ENCODE data around the gene SMIM14.
A peak's percentile ranks its signal among the peaks of the same experiment; 100 is the strongest.
"Not testable (repeated sequence)": the region's sequence is repeated elsewhere in the genome, so short reads cannot be mapped to it uniquely, and the experiment has no call there.

Gene SMIM14

DNA sequence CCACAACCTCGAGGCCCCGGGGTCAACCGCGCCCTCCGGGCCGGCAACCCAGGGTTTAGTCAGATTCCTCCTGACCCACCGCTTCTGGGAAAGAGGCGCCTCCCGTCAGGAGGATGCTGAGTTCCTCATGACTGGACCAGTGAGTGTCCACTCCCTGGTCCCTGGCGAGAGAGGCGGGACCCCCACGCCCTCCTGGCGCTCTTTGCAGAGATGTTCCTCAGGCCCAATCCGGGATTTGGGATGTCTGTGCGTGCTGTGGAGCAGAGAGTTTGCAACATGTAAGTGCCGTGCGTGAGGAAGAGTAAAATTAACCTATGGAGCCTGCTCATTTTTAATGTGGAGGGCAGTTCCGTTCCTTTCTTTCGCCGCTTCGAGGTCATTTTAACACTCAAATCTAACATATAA, 110.6 kb downstream of the SMIM14 start:
- DNase-seq: peak; percentile 0

DNA sequence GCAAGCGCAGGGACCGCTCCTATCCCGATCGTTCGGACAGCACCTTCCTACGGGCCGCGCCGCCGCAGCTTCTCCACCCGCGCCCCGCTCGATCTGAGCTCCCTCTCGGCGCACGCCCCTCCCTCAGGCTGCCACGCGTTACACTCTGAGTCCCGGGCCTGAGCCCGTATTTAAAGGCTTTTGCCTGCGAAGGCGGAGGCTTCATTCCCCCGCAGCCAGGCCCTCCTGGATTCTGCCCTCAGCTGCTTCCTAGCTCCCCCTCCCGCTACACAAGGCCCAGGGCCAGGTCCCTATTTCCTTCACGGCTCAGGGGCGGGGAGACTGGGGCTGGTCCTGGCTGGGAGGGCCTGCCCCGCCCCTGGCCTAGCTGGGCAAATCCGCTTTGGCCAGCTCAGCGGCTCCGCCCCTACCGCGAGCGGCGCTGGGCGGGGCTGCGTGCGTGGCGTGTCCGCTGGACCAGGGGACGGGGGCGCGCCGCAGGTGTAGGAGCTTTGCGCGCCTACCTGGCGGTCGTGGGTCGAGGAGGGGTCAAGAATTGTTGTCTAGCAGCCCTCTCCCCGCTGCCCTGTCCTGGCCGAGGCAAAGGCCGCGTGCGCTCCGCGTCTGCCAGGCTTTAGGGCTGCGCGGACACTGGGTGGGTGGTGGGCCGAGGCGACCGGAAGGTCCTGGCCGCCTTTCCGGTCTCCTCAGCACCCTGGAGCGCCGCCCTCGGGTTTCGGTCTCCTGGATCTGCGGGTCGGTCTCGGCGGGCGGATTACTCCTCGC, 111.2 kb downstream of the SMIM14 start, which contains the start of gene UGDH:
UGDH (minus strand) TSS at position 144 of the 765 bp plus-strand sequence. CDS start 5,927 bp downstream, outside the sequence.
- DNase-seq: peak; percentile 83

DNA sequence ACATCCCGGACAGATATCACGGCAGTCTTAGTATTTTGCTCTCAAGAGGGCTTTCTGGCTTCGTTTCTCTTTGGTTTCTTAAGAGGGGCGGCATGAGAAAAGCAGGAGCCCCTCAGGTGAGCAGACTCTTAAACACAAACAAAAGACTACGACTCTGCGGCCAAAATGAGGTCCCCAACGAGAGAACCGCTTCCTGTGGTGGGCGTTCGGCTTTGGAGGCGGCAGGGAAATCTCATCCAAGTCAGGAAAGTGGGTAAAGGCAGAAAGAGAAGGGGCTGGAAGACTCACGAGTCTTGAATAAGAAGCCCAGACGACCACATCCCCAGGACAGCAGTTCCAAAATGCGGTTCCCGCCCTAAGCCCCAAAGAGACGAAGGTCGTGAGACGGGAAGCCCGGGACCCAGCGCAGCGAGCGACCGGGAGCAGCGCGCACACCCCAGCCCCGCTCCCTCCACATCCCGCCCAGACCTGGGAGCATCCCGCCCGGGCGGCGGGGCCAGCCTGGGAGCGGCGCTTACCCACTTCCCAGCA, 111.8 kb downstream of the SMIM14 start:
- DNase-seq: peak; percentile 9

DNA sequence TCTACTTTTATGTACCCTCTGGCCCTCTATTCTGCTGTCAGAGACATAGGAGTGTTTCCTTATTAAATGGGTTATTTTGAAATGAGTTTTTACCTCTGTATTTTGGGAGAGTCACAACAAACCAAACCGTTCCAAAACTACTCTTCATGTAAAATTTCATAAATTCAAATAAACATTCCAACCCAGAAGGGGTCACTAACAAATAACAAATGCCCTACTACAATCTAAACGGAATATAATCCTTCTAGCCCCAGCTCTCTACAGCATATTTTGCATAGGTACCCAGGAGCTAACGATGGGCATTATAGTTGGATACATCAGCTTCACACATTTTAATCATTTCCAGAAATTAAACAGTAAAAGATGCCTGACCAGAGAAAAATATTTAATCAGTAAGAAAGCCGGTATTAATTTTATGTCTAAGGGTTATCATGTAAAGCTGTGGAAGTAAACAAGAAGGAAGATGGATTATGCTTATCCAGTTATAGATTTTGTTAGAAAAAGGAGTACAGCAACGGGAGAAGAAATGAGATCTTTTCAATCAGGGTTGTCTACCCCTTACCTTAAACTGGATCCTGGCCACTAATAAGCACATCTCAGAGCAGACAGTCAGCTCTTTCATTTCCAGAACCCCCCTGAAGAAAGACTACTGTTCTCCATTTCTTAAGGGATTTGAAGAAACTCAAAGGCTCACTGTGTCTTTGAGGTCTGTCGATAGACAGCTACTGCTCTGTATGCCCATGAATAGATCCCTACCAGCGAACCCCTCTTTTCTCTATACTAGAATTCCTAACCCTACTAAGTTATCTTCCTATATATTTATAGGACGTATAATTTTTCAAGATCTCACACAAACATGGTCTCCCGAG, 112.6 kb downstream of the SMIM14 start:
- DNase-seq: no peak

DNA sequence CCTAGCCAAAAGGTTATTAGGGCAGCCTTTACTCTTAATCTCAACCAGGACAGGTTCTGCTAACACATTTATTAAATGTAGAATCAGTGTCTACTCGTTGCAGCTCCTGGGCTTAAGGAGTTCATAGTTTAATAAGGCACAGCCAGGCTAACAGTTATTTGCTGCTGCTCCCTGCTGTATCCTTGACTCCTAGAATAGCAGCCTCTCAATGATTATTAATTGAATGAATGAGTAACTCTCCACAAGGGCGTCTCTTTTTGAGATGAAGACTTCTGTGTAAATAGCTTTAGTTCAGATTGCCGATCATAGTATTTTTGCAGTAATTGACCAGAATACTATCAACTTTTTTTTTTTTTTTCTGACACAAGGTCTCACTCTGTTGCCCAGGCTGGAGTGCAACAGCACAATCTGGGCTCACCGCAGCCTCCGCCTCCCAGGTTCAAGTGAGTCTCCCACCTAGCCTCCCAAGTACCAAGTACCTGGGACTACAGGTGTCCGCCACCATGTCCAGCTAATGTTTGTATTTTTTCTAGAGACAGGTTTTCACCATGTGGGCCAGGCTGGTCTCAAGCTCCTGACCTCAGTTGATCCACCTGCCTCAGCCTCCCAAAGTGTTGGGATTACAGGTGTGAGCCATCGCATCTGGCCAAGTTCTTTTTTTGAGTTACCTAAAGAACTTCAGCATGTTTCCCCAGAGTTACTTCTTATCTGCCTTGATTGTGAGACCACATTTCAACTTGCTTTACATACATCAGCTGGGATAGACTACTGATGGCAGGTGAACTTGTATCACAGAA, 114.3 kb downstream of the SMIM14 start:
- no peak for DNase-seq

DNA sequence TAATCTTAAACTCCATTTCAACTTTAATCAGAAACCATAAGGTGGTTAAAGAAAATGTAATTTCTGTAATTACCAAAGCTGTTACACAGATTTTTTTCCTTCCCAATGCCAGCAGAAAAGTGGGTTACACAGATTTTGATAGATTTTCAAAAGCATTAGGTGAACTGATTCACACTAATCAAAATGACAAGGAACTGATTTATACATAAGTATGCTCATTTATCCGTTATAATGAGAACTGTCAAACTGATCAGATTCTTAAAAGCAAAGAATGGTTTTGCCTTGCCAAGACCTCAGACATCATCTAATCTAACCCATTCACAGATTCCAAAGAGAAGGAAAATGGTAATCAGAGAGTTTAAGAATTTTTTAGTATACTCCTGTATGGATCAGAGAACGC, 116.6 kb downstream of the SMIM14 start:
- no peak for DNase-seq

DNA sequence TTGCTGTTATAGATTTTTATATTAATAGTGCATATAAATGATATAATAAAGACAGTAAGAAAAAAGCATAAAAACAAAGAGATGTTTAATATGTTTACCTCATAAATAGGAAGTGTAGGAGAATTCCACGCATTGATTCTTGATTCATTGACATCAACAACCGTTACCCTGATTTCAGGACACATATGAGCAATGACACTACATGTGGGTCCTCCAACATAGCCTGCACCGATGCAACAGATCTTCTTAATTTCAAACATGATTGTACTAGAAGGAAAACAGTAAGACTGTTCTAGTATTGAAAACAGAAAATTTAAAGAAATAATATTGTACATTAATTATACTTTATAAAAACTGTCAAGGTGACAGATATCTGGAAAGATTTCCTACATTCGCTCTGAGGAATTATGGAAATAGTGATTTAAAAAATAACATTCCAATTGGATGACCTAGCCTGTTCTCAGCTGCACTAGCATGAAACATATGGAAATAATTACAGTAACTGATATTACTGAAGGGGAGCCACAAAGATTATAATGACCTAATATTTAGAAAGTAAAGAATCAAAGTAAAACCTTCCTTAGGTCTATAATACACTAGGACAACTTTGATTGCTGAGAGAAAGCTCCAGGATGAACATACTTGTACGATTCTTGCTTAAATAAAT, 117.3 kb downstream of the SMIM14 start:
- no peak for DNase-seq

DNA sequence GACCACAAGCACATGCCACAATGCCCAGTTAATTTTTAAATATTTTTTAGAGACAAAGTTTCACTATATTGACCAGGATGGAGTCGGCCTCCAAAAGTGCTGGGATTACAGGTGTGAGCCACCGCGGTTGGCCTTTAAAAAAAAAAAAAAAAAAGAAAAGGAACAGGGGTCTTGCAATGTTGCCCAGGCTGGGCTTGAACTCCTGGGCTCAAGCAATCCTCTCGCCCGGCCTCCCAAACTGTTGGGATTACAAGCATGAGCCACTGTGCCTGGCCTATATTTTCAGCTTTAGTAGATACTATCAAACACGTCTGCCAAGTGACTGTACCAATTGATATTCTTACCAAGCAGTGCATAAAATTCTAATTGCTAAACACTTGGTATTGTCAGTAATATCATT, 120.2 kb downstream of the SMIM14 start:
- no peak for DNase-seq

DNA sequence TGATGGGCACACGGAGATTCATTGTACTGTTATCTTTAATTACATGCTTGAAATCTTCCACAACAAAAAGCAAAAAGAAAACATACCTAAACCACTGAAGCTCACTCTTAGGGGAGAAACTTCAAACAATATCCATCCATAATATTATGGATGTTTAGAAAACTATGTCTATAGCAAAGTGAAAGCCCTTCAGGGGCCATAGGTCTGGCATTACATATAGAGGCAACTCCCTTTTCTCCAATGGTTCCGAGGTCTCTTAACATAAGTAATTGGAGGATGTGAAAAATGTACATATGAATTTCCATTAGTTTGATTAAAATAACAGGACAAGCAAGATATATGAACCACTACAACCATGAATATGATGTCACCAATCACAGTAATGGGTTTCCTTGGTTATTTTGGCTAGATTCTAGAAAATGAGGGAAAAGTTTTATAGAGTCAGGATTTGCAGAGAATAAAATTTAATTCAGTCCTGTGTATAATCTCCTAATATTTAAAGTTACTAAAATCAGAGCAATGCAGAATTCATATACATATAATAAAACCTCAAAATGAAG, 122.2 kb downstream of the SMIM14 start:
- DNase-seq: no peak

DNA sequence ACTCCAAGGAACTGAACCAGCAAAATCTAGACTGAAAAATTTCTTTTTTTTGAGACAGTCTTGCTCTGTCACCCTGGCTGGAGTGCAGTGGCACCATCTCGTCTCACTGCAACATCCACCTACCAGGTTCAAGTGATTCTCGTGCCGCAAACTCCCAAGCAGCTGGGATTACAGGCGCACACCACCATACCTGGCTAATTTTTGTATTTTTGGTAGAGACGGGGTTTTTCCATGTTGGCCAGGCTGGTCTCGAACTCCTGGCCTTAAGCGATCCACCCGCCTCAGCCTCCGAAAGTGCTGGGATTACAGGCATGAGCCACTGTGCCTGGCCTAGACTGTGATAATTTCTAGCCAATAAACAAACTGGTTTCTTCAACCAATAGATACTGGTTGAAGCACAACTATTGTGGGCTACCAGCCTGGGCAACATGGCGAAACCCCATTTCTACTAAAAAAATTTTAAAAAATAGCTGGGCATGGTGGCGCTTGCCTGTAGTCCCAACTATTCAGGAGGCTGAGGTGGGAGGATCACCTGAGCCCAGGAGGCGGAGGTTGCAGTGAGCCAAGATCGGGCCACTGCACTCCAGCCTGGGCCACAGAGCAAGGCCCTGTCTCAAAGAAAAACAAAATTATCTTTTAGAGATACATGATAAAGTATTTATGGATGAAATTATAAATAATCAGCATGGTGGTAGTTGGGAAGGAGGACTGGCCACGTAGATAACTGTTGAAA, 122.8 kb downstream of the SMIM14 start:
- DNase-seq: not testable (repeated sequence)

DNA sequence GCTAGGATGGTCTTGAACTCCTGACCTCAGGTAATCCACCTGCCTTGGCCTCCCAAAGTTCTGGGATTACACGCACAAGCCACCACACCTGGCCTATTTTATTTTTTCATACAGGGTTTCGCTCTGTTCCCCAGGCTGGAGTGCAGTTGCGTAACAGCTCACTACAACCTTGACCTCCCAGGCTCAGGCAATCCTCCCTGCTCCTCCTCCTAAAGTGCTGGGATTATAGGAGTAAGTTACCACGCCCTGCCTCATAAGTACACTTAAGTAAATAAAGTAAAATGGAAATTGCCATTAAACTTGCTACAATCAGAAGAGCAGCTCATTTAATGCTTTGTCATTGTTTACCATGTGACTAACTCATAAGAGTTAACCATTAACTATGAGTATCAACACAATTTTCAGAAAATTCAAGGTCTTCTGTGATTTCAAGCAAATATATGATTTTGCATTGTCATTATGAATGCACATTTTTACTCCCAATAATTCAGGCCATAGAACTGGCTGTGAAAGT, 123.7 kb downstream of the SMIM14 start:
- DNase-seq: no peak

DNA sequence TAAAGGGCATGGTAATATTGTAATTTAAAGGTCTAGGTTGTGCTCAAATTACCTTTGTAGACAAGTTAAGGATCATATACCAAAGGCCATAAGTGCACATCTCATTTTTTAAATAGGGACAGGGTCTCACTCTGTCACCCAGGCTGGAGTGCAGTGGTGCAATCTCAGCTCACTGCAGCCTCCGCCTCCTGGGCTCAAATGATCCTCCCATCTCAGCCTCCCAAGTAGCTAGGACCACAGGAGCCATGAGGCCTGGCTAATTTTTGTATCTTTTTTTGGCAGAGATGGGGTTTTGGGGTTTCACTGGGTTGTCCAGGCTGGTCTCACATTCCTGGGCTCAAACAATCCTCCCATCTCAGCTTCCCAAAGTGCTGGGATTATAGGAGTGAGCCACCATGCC, 124.4 kb downstream of the SMIM14 start:
- not testable (repeated sequence) for DNase-seq

DNA sequence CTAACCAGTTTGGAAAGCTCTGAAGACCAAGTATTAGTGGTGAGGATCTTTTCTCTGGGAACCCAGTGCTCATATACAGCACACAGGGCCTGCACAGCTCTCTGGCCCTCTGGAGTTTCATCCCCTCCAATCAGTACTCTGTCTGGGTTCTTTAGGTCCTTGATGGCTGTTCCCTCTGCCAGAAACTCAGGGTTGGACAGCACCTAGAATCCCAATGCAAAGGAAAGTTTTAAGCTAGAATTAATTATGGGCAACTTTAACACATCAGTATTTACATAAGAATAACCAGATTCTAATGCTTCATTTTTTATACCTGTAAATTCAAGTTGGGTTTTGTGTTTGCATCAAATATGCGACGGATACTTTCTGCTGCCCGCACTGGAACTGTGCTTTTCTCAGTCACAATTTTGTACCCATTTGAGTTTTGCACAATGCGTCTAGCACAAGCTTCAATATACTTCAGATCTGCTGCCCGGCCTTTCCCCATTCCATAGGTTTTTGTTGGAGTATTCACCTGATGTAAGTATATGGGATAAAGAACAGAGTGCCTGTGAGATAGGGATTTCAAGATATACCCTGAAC, 128.2 kb downstream of the SMIM14 start:
- no peak for DNase-seq

DNA sequence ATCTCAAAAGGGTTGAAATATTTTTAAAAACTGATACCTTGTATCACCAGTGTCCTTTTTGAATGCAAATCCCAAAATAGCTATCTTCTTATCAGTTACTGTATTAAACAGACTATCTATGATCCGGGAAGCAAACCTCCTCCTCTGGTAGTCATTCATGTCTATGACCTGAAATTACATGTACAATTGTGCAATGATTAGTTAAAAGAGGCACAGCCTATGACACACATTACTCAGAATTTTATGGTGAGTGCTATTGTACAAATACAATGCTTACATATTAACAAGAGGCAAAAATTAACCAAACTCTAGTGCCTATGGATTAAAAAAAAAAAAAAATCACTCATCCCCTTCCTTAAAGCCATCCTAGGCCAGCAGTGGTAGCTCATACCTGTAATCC, 133.1 kb downstream of the SMIM14 start:
- no peak for DNase-seq

DNA sequence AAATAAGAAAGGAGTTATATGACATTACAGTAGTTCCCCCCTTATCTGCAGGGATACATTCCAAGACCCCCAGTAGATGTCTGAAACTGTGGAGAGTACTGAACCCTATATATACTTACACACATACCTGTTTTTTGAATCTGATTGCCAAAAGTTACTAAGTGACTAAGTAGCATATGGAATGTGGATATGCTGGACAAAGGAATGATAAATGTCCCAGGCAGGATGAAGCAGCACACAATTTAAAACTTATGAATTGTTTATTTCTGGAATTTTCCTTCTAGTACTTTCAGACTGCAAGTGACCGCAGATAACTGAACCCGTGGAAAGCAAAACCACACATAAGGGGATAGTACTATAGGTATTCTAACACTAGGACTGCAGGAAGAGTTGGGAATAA, 134.1 kb downstream of the SMIM14 start:
- no peak for DNase-seq

DNA sequence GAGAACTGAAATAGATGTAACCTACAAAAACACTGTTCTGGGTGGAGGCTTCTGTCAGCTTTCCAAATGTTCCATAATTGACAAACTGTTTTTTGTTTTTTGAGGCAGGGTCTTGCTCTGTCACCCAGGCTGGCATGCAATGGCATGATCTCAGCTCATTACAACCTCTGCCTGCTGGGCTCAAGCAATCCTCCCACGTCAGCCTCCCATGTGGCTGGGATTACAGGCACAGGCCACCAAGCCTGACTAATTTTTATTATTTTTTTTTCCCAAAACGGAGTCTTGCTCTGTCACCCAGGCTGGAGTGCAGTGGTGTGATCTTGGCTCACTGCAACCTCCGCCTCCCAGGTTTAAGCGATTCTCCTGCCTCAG, 136.0 kb downstream of the SMIM14 start:
- not testable (repeated sequence) for DNase-seq

DNA sequence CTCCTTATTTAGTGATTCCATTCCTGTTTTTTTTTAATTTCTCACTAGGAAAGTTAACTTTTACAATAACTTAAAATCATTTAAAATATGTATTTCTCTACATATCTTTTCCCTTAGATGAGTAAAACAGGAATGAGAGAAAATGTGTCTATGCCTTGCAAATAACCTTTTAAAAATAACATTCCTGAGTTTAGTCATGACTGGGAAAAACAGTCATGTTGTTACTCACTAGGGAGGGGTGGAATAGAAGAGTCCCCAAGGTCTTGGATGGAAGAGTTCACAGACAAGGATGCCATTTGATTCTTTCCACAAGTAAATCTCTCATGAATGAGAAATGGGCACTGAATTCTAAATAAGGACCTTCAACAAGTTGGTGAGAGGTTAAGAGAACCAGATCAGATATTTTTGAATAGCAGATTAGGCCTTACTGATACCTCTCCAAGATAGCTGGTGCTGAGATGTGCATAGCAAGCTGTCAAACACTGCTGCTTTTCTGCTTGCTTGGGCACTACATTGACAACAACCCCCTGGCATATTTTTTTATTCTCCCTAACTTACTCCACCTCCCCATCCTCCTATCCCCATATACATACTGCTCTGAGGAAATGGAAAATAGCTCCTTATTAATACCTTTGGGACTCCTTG, 136.5 kb downstream of the SMIM14 start:
- no peak for DNase-seq

DNA sequence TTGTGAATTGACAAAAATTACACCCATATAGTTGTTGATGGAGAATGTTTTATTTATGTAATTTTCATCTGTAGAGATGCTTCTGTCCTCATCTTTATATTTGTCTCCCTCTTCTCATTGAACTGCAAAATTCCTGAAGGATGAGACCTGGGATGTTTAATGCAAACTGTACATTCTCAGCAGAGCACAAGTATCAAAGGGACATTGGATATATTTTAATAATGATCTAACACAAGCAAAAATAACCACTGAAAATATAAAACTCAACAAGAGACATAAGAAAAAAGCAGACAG, 140.0 kb downstream of the SMIM14 start:
- no peak for DNase-seq

DNA sequence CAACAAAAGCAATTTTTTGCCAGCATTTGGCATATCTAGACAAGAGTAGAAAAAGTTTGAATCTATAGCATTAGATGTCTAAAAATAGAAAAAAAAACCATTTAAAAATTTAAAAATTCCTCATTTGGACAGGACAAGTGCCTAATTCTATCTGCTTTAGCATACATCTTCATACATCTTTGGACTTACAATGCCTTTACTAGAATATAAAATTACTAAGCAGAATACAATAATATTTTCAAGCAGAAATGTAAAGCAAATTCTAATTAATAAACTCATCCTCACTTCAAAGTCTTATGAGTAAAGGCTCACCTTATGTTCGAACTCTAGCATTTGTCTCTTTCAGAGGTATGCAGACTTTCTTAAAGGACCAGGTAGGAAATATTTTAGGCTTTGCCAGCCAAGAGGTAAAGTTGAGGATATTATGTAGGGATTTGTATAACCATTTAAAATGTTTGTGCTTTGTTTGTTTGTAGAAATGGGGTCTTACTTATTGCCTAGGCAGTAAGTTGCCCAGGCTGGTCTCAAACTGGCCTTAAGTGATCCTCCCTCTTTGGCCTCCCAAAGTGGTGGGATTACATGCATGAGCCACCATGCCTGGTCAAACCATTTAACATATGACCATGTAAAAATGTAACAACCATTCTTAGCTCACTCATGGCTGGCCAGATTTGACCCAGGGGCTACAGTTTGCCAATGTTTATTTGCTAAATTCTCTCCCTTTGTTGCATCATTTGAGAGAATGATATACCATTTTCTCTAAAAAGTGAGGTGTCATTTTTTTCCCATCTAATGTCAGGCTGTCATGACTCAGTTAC, 140.5 kb downstream of the SMIM14 start:
- DNase-seq: no peak
